ENCODE data around the gene SORCS2. TPM values are rescaled to one million over a fixed set of nuclear protein-coding genes. Genes with fewer than 3 reads are reported as not detected.

The SORCS2 gene
- total and polyA plus RNA-seq, 2 donors (not counting 1 experiment from before 2014, with no cell fraction given), result not detected

DNA sequence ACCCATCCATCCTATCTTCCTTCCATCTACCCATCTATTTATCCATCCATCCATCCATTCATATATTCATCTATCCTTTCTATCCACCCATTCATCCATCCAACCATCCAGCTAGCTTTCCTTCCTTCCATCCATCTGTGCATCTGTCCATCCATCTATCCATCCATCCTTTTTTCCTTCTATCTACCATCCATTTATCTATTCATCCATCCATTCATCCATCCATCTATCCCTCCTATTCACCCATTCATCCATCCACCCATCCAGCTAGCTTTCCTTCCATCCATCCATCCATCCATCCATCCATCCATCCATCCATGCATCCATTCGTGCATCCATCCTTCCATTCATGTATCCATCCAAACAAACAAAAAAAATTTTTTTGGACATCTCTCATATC lies 123.6 kb downstream of the SORCS2 start:
- intact Hi-C loops (cut with micrococcal nuclease), result no loop called here
- no peaks in the 10 kb centered on the region for H3K27me3 Mint-ChIP-seq
- CTCF ChIA-PET, result no interaction called here
- no peak overlapping the region for H3K27ac Mint-ChIP-seq
- H3K4me1 Mint-ChIP-seq, result no peaks in the 10 kb centered on the region
- Histone ChIP-seq H3K4me1 (ENCODE audit: control insufficient read depth in 2 of 2, insufficient read depth in 2 of 2, low read length in 2 of 2) (no peaks in the 10 kb centered on the region), H4K20me1 (ENCODE audit: control insufficient read depth, insufficient read depth, low read length, poor library complexity, severe bottlenecking) (no peaks in the 10 kb centered on the region), H3K27ac (ENCODE audit: low read length in 2 of 2) (no peak overlapping the region), H3K4me2 (replicated peaks; ENCODE audit: low read depth, low read length, poor library complexity, severe bottlenecking) (no peak overlapping the region), H3K27me3 (replicated peaks in 1 of 4; ENCODE audit: control extremely low read depth in 1 of 4, control insufficient read depth in 3 of 4, insufficient read depth in 4 of 4, low read length in 3 of 4) (no peaks in the 10 kb centered on the region), H2AFZ (ENCODE audit: insufficient read depth, low read depth, low read length, poor library complexity, severe bottlenecking) (no peak overlapping the region), H3K4me3 (ENCODE audit: control extremely low read depth in 1 of 5, extremely low read depth in 1 of 5, insufficient read depth in 1 of 5, low read depth in 2 of 5, low read length in 4 of 5) (no peak overlapping the region), H3K9ac (ENCODE audit: low read length) (no peak overlapping the region), H3K36me3 (replicated peaks in 1 of 2; ENCODE audit: control extremely low read depth in 1 of 2, control insufficient read depth in 1 of 2, extremely low read depth in 1 of 2, insufficient read depth in 2 of 2, low read length in 1 of 2) (no peaks in the 10 kb centered on the region), H3K79me2 (ENCODE audit: control insufficient read depth, insufficient read depth, low read length) (no peaks in the 10 kb centered on the region), H3K9me3 (ENCODE audit: control extremely low read depth in 1 of 3, control insufficient read depth in 2 of 3, insufficient read depth in 1 of 3, low read length in 2 of 3) (peaks cover 0 to 32% (median 4%) of the 10 kb centered on the region in 3 donors)
- DNase-seq (no peak), ATAC-seq (ENCODE audit: low read depth) (no peak)
- no CpG with 5 or more reads among the region's 1 CpG for WGBS (ENCODE audit: insufficient coverage)
- no peak overlapping the region for H3K4me3 Mint-ChIP-seq
- H3K9me3 Mint-ChIP-seq (ENCODE audit: insufficient read depth), result peaks cover 8% of the 10 kb centered on the region
- POLR2A ChIA-PET, result no interaction called here
- TF ChIP-seq, protein P1, sequence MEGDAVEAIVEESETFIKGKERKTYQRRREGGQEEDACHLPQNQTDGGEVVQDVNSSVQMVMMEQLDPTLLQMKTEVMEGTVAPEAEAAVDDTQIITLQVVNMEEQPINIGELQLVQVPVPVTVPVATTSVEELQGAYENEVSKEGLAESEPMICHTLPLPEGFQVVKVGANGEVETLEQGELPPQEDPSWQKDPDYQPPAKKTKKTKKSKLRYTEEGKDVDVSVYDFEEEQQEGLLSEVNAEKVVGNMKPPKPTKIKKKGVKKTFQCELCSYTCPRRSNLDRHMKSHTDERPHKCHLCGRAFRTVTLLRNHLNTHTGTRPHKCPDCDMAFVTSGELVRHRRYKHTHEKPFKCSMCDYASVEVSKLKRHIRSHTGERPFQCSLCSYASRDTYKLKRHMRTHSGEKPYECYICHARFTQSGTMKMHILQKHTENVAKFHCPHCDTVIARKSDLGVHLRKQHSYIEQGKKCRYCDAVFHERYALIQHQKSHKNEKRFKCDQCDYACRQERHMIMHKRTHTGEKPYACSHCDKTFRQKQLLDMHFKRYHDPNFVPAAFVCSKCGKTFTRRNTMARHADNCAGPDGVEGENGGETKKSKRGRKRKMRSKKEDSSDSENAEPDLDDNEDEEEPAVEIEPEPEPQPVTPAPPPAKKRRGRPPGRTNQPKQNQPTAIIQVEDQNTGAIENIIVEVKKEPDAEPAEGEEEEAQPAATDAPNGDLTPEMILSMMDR (IDR thresholded peaks at IDR 0.05), result no peak
- TF ChIP-seq EZH2 (IDR thresholded peaks at IDR 0.05; ENCODE audit: borderline replicate concordance, insufficient read depth, low read depth, low read length, poor library complexity, severe bottlenecking), result no peak

DNA sequence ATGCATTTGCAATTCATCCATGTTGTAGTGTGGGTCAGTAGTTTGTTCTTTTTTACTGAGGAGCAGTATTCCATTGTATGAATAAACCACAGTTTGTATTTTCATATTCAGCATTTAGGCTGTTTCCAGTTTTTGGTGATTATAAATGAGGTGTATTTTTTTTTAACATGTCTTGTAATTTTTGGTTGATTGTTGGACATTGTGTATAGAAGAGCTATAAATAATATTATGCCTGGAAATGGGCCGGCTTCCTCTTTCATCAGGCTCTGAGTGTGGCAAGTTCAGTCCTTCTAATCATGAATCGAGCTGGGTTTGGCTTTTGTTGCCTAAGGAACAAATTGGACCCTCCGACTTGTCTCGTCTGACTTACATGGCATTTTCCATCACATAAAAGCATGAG lies 126.7 kb downstream of the SORCS2 start:
- Histone ChIP-seq H3K4me1 (ENCODE audit: control insufficient read depth in 2 of 2, insufficient read depth in 2 of 2, low read length in 2 of 2) (no peaks in the 10 kb centered on the region), H3K4me3 (ENCODE audit: control extremely low read depth in 1 of 5, extremely low read depth in 1 of 5, insufficient read depth in 1 of 5, low read depth in 2 of 5, low read length in 4 of 5) (no peak overlapping the region), H3K27ac (ENCODE audit: low read length in 2 of 2) (no peak overlapping the region), H4K20me1 (ENCODE audit: control insufficient read depth, insufficient read depth, low read length, poor library complexity, severe bottlenecking) (no peaks in the 10 kb centered on the region), H3K79me2 (ENCODE audit: control insufficient read depth, insufficient read depth, low read length) (no peaks in the 10 kb centered on the region), H2AFZ (ENCODE audit: insufficient read depth, low read depth, low read length, poor library complexity, severe bottlenecking) (no peak overlapping the region), H3K36me3 (replicated peaks in 1 of 2; ENCODE audit: control extremely low read depth in 1 of 2, control insufficient read depth in 1 of 2, extremely low read depth in 1 of 2, insufficient read depth in 2 of 2, low read length in 1 of 2) (no peaks in the 10 kb centered on the region), H3K27me3 (replicated peaks in 1 of 4; ENCODE audit: control extremely low read depth in 1 of 4, control insufficient read depth in 3 of 4, insufficient read depth in 4 of 4, low read length in 3 of 4) (no peaks in the 10 kb centered on the region), H3K4me2 (replicated peaks; ENCODE audit: low read depth, low read length, poor library complexity, severe bottlenecking) (no peak overlapping the region), H3K9me3 (ENCODE audit: control extremely low read depth in 1 of 3, control insufficient read depth in 2 of 3, insufficient read depth in 1 of 3, low read length in 2 of 3) (peaks cover 0 to 54% (median 4%) of the 10 kb centered on the region in 3 donors), H3K9ac (ENCODE audit: low read length) (no peak overlapping the region)
- 49% methylated on average over 4 of the region's 4 CpGs for WGBS (ENCODE audit: insufficient coverage)
- Mint-ChIP-seq H3K4me3 (no peak overlapping the region), H3K9me3 (ENCODE audit: insufficient read depth) (peaks cover 9% of the 10 kb centered on the region), H3K27ac (no peak overlapping the region), H3K4me1 (no peaks in the 10 kb centered on the region), H3K27me3 (no peaks in the 10 kb centered on the region)
- DNase-seq, result no peak
- ChIA-PET POLR2A (no interaction called here), CTCF (no interaction called here)
- intact Hi-C loops (cut with micrococcal nuclease), result no loop called here
- no peak for ATAC-seq (ENCODE audit: low read depth)
- TF ChIP-seq, protein P1 (IDR thresholded peaks at IDR 0.05), result no peak
- TF ChIP-seq EZH2 (IDR thresholded peaks at IDR 0.05; ENCODE audit: borderline replicate concordance, insufficient read depth, low read depth, low read length, poor library complexity, severe bottlenecking), result no peak
